Vagina (tissue), 2 donors: Measurements from ENCODE around the gene AICDA. TPM values are rescaled to one million over a fixed set of nuclear protein-coding genes. Genes with fewer than 3 reads are reported as not detected.

Experiments
- DNase-seq, 2 donors: peaks; one replicate each; pipeline ENCODE4 v3.0.0-alpha.2; 2017; ENCODE audit errors: extremely low spot score in 2 of 2
- H3K27ac ChIP-seq: fragments of 200-600 bp; sonication (generic); one replicate; pipeline ENCODE4 v1.5.1; 2019
- H3K27me3 ChIP-seq: fragments of 200-600 bp; sonication (generic); one replicate; pipeline ENCODE4 v1.5.1; 2019
- H3K36me3 ChIP-seq, 2 donors: fragments of 200-600 bp; sonication (generic); one replicate each; pipeline ENCODE4 v1.5.1; 2017 to 2019
- H3K4me1 ChIP-seq: fragments of 200-600 bp; sonication (generic); one replicate; pipeline ENCODE4 v1.5.1; 2019
- H3K4me3 ChIP-seq, 2 donors: fragments of 200-600 bp; sonication (generic); 1 replicate in 1 of 2; 2 replicates in 1 of 2; pipeline ENCODE4 v1.5.1; 2016 to 2019
- H3K9me3 ChIP-seq: fragments of 200-600 bp; sonication (generic); one replicate; pipeline ENCODE4 v1.5.1; 2019
- POLR2A ChIP-seq, 2 donors: fragments of 450-650 bp; IDR thresholded peaks; one replicate each; pipeline ENCODE4 v1.6.1; 2017; ENCODE audit warnings: antibody characterized with exemption in 2 of 2, mild to moderate bottlenecking in 2 of 2, moderate library complexity in 2 of 2
- POLR2AphosphoS5 ChIP-seq, 2 donors: sonication (generic); formaldehyde crosslinking; IDR thresholded peaks; one replicate each; pipeline ENCODE4 v1.9.0; 2017; ENCODE audit warnings: antibody characterized with exemption in 2 of 2, mild to moderate bottlenecking in 2 of 2, low read depth in 1 of 2; ENCODE audit not compliant: insufficient read depth in 1 of 2
- intact Hi-C: fragments of 100-400 bp; cut with DNase I; formaldehyde crosslinking; loops from one replicate; pipeline ENCODE4 v1.15.1; 2023
- total RNA-seq: library from RNA; depleted of rRNA; stranded (reverse); fragments of >200 nt; gene quantifications from one replicate; pipeline ENCODE4 v1.2.3, GENCODE V29; 2016
- TF ChIP-seq, protein P1 (sequence below), 3 experiments: fragments of 450-650 bp in 2 of 3; fragments of 200-600 bp in 1 of 3; sonication (generic) in 1 of 3; IDR thresholded peaks; one replicate each; pipeline ENCODE4 v1.5.1; 2017 to 2019; ENCODE audit warnings: antibody characterized with exemption in 3 of 3, mild to moderate bottlenecking in 2 of 3, moderate library complexity in 2 of 3

The AICDA gene
- total RNA-seq, 1 donor from 2014 or later: not detected

DNA sequence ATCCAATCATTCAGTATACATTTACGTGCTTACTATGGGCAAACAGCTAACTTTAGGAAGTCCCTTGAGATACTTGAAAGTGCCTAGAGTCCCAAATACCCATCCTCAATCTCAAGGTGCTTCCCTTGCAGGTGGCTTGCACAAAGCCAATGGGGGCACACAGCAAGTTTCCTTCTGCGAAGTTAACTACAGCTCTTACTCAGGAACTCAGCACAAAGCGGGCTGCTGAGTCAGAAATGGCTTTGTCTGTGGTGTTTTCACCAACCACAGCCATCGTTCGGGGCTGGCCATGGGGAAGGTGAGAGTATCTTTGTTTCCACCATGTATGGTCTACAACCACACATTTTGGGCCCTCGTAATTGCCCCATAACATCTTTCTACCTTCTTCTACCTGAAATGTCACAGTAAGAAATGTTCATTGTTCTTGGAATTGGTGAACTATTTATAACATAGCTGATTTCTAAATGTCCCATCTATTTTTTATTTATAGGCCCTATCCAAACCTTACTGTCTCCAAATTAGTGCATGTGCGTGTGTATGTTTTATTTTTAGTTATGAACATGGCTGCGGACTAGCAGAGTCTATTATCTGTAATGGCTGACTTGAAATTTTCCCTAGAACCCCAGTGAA is 36.0 kb upstream of the AICDA start:
- DNase-seq: no peak
- Histone ChIP-seq H3K27me3 (no peaks in the 10 kb centered on the region), H3K36me3 (no peaks in the 10 kb centered on the region), H3K4me3 (no peak overlapping the region), H3K27ac (no peak overlapping the region), H3K9me3 (no peaks in the 10 kb centered on the region), H3K4me1 (no peaks in the 10 kb centered on the region)
- TF ChIP-seq POLR2A (IDR thresholded peaks at IDR 0.05): no peak
- TF ChIP-seq, protein P1, sequence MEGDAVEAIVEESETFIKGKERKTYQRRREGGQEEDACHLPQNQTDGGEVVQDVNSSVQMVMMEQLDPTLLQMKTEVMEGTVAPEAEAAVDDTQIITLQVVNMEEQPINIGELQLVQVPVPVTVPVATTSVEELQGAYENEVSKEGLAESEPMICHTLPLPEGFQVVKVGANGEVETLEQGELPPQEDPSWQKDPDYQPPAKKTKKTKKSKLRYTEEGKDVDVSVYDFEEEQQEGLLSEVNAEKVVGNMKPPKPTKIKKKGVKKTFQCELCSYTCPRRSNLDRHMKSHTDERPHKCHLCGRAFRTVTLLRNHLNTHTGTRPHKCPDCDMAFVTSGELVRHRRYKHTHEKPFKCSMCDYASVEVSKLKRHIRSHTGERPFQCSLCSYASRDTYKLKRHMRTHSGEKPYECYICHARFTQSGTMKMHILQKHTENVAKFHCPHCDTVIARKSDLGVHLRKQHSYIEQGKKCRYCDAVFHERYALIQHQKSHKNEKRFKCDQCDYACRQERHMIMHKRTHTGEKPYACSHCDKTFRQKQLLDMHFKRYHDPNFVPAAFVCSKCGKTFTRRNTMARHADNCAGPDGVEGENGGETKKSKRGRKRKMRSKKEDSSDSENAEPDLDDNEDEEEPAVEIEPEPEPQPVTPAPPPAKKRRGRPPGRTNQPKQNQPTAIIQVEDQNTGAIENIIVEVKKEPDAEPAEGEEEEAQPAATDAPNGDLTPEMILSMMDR (IDR thresholded peaks at IDR 0.05): no peak
- TF ChIP-seq POLR2AphosphoS5 (IDR thresholded peaks at IDR 0.05; ENCODE audit: insufficient read depth in 1 of 2, low read depth in 1 of 2): no peak
- intact Hi-C loops: no loop called here

DNA sequence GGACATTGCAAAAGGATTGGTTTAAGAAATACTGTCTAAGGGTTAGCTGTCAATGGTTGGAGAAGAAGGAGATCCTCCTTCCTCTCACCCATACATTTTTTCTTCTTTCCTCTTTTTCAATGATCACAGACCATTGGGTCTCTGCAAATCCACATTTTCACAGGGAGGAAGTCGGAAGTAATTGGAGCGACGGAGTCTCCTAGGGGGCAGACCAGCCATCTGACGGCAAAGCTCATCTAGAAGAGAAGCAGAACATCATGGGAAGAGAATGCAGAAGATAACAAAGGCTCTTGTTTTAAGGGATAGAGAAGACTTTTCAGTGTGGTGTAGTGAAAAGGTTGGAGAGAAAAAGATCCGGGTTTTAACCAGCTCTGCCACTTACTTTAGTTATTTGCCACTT is 35.3 kb upstream of the AICDA start:
- Histone ChIP-seq H3K36me3 (no peaks in the 10 kb centered on the region), H3K9me3 (no peaks in the 10 kb centered on the region), H3K27ac (no peak overlapping the region), H3K4me3 (no peak overlapping the region), H3K4me1 (no peaks in the 10 kb centered on the region), H3K27me3 (no peaks in the 10 kb centered on the region)
- no peak for DNase-seq
- TF ChIP-seq POLR2AphosphoS5 (IDR thresholded peaks at IDR 0.05; ENCODE audit: insufficient read depth in 1 of 2, low read depth in 1 of 2) (no peak), POLR2A (IDR thresholded peaks at IDR 0.05) (no peak)
- TF ChIP-seq, protein P1 (IDR thresholded peaks at IDR 0.05): no peak
- intact Hi-C loops: no loop called here

DNA sequence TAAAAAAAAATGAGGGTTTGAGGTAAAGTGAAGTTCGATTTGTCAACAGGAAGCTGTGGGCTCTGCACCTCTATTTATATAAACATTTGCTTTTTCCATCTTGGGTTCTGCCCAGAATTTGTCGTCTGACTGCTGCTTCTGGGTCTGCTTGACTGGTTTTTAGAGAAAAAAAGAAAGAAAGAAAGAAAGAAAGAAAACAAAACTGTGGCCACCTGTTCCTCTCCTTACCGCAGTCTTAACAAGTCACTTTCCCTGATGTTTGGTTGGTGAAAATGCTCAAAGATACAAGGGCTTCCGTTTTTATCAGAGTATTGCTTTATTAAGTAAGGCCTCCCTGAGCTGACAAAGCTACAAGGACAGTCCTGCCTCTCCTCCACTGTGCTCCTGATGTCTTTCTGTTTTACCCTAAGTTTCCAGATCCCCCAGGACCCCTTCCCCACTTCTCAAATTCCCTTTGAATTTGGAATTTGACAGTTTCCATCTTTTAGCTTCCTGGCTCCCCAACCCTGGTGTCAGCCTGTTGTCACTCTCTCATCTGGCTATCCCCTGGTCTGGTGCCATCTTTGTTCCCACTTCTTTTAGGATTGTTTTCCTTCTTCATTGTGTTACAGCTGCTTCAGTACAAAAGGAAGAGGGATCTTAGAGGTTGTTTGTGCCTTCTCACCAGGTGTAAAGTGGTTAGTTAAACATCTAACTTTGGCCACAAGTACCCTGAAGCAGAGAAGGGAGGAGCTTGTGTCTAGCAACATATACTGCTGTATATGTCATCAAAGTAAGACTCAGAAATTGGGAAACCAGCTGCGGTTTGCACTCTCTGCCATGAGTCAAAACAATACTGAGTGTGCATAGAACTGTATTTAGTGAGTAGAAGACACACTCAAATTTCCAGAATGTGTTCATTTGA is 31.9 kb upstream of the AICDA start:
- intact Hi-C loops: no loop called here
- Histone ChIP-seq H3K4me3 (no peak overlapping the region), H3K4me1 (no peaks in the 10 kb centered on the region), H3K27me3 (no peaks in the 10 kb centered on the region), H3K27ac (no peak overlapping the region), H3K36me3 (no peaks in the 10 kb centered on the region), H3K9me3 (no peaks in the 10 kb centered on the region)
- TF ChIP-seq POLR2A (IDR thresholded peaks at IDR 0.05) (no peak), POLR2AphosphoS5 (IDR thresholded peaks at IDR 0.05; ENCODE audit: insufficient read depth in 1 of 2, low read depth in 1 of 2) (no peak)
- TF ChIP-seq, protein P1 (IDR thresholded peaks at IDR 0.05): no peak
- no peak for DNase-seq

DNA sequence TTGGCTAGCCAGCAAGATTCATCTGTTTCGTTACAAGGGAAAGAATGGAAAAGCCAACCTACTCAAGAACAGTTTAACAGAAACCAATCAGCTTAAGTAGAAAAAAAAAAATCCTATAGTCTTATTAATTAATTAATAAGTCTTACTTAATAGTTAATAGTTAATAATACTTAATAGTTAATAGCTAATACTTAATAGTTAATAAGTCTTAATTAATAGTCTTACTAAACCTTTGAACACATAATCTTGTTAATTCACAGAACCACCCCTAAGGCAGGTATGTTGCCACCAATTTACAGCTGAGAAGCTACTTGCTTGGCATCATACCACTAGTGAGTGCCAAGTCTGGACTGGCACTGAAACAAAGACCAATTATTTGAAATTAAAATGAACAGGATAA is 30.1 kb upstream of the AICDA start:
- Histone ChIP-seq H3K4me1 (no peaks in the 10 kb centered on the region), H3K36me3 (no peaks in the 10 kb centered on the region), H3K9me3 (no peaks in the 10 kb centered on the region), H3K27ac (no peak overlapping the region), H3K4me3 (no peak overlapping the region), H3K27me3 (no peaks in the 10 kb centered on the region)
- intact Hi-C loops: no loop called here
- no peak for DNase-seq
- TF ChIP-seq POLR2A (IDR thresholded peaks at IDR 0.05) (no peak), POLR2AphosphoS5 (IDR thresholded peaks at IDR 0.05; ENCODE audit: insufficient read depth in 1 of 2, low read depth in 1 of 2) (no peak)
- TF ChIP-seq, protein P1 (IDR thresholded peaks at IDR 0.05): no peak

DNA sequence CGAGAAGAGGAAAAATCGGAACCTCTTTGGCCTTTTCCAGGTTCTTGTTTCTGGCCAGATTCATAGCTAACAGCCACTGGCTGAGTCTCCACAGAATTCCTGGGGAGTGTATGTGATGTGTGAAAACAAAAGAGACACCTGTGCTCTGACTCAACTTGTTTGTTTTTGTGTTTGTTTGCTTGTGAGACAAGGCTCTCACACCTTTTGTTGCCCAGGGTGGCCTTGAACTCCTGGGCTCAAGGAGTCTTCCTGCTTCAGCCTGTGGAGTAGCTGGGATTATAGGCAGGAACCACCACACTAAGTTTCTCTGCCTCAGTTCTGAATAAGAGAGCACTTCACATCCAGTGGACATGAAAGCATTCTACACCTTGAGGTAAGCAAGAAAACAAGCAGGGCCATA is 27.3 kb upstream of the AICDA start:
- H3K4me1 ChIP-seq: no peaks in the 10 kb centered on the region
- no peaks in the 10 kb centered on the region for H3K27me3 ChIP-seq
- DNase-seq: no peak
- H3K9me3 ChIP-seq: no peaks in the 10 kb centered on the region
- no peak overlapping the region for H3K27ac ChIP-seq
- H3K36me3 ChIP-seq: no peaks in the 10 kb centered on the region
- intact Hi-C loops: no loop called here
- TF ChIP-seq POLR2AphosphoS5 (IDR thresholded peaks at IDR 0.05; ENCODE audit: insufficient read depth in 1 of 2, low read depth in 1 of 2) (no peak), POLR2A (IDR thresholded peaks at IDR 0.05) (no peak)
- TF ChIP-seq, protein P1 (IDR thresholded peaks at IDR 0.05): no peak
- no peak overlapping the region for H3K4me3 ChIP-seq
